ENCODE results near the gene AOPEP.
"Not testable (repeated sequence)": the region's sequence is repeated elsewhere in the genome, so short reads cannot be mapped to it uniquely, and the experiment has no call there.

AOPEP gene

GRCh38 chr9:95003689-95004410, 277.4 kb downstream of the AOPEP start:
- no peak for DNase-seq

- DNase-seq, result peak; percentile 41
Measured at GRCh38 chr9:95004411-95005277, 278.1 kb downstream of the AOPEP start.

GRCh38 chr9:95005278-95006143, 279.0 kb downstream of the AOPEP start:
- no peak for DNase-seq

- DNase-seq, result no peak
Measured at GRCh38 chr9:95007226-95007869, 280.8 kb downstream of the AOPEP start.

- no peak for DNase-seq
Measured at GRCh38 chr9:95008151-95008771, 281.8 kb downstream of the AOPEP start.

GRCh38 chr9:95009459-95009858, 283.0 kb downstream of the AOPEP start:
- DNase-seq, result no peak

- DNase-seq, result no peak
Measured at GRCh38 chr9:95010431-95010838, 283.9 kb downstream of the AOPEP start.

GRCh38 chr9:95012035-95012708, 285.7 kb downstream of the AOPEP start:
- no peak for DNase-seq

GRCh38 chr9:95012902-95013301, 286.4 kb downstream of the AOPEP start:
- no peak for DNase-seq

GRCh38 chr9:95014917-95015316, 288.4 kb downstream of the AOPEP start:
- no peak for DNase-seq

- DNase-seq, result no peak
Measured at GRCh38 chr9:95015569-95015968, 289.1 kb downstream of the AOPEP start.

- no peak for DNase-seq
Measured at GRCh38 chr9:95017062-95017461, 290.6 kb downstream of the AOPEP start.

GRCh38 chr9:95017661-95018060, 291.2 kb downstream of the AOPEP start:
- DNase-seq, result no peak

GRCh38 chr9:95018099-95018936, 291.8 kb downstream of the AOPEP start:
- DNase-seq, result no peak

- DNase-seq, result not testable (repeated sequence)
Measured at GRCh38 chr9:95020644-95021043, 294.1 kb downstream of the AOPEP start.

GRCh38 chr9:95021166-95021886, 294.8 kb downstream of the AOPEP start:
- no peak for DNase-seq

GRCh38 chr9:95022657-95023056, 296.2 kb downstream of the AOPEP start:
- no peak for DNase-seq

- DNase-seq, result no peak
Measured at GRCh38 chr9:95023217-95024003, 296.9 kb downstream of the AOPEP start.

- no peak for DNase-seq
Measured at GRCh38 chr9:95024097-95024671, 297.7 kb downstream of the AOPEP start.
